ENCODE data around the gene EFNB2. TPM values are rescaled to one million over a fixed set of nuclear protein-coding genes. Genes with fewer than 3 reads are reported as not detected.

The EFNB2 gene
- total RNA-seq, 1 donor from 2014 or later = 37.3 TPM

- no peak for DNase-seq
These were observed 15.2 kb upstream of the EFNB2 start for GRCh38 chr13:106550570-106551135.

GRCh38 chr13:106548064-106548696, 12.7 kb upstream of the EFNB2 start:
- DNase-seq = no peak

- no peak for DNase-seq
These were observed 6.4 kb upstream of the EFNB2 start for GRCh38 chr13:106541826-106542225.

GRCh38 chr13:106540613-106541012, 5.2 kb upstream of the EFNB2 start:
- no peak for DNase-seq

GRCh38 chr13:106537521-106537920, 2.1 kb upstream of the EFNB2 start:
- no peak for DNase-seq

GRCh38 chr13:106536244-106537034, 977 bp upstream of the EFNB2 start:
- DNase-seq = peak; percentile 85

GRCh38 chr13:106534639-106535551, 567 bp downstream of the EFNB2 start:
- DNase-seq = no peak

GRCh38 chr13:106533943-106534638, 1.4 kb downstream of the EFNB2 start:
- no peak for DNase-seq

- peak; percentile 64 for DNase-seq
These were observed 2.1 kb downstream of the EFNB2 start for GRCh38 chr13:106533101-106533942.

GRCh38 chr13:106532111-106532929, 3.1 kb downstream of the EFNB2 start:
- peak; percentile 45 for DNase-seq

GRCh38 chr13:106530980-106531481, 4.4 kb downstream of the EFNB2 start:
- DNase-seq = no peak

GRCh38 chr13:106530171-106530851, 5.2 kb downstream of the EFNB2 start:
- DNase-seq = no peak

- DNase-seq = no peak
These were observed 5.9 kb downstream of the EFNB2 start for GRCh38 chr13:106529415-106530170.

GRCh38 chr13:106528718-106529414, 6.6 kb downstream of the EFNB2 start:
- no peak for DNase-seq

- DNase-seq = no peak
These were observed 7.6 kb downstream of the EFNB2 start for GRCh38 chr13:106527826-106528225.

GRCh38 chr13:106527445-106527801, 8.0 kb downstream of the EFNB2 start:
- DNase-seq = no peak

GRCh38 chr13:106526738-106527444, 8.6 kb downstream of the EFNB2 start:
- no peak for DNase-seq

Measured in skin of body (tissue), 2 donors.